Activated CD4-positive, CD25-positive, alpha-beta regulatory T cell treated with anti-CD3 and anti-CD28 coated beads, Interleukin-2, amount 50 U/mL, for 24 hours (primary cell): ENCODE data around the gene FCN2.
A peak's percentile ranks its signal among the peaks of the same experiment; 100 is the strongest.
"Not testable (repeated sequence)": the region's sequence is repeated elsewhere in the genome, so short reads cannot be mapped to it uniquely, and the experiment has no call there.

Experiments used
- ATAC-seq, 2 donors: fragments of 150-1000 bp; cut with Tn5 transposase; one replicate each; pipeline ENCODE4 v1.10.0; 2021; ENCODE audit warnings: mild to moderate bottlenecking in 1 of 2, moderate library complexity in 1 of 2

FCN2 gene

GRCh38 chr9:134847752-134848432, 32.7 kb upstream of the FCN2 start:
- ATAC-seq: no peak

- no peak for ATAC-seq
Measured at GRCh38 chr9:134848504-134848903, 32.1 kb upstream of the FCN2 start.

GRCh38 chr9:134850611-134851010, 30.0 kb upstream of the FCN2 start:
- no peak for ATAC-seq

- ATAC-seq: no peak
Measured at GRCh38 chr9:134851020-134851419, 29.6 kb upstream of the FCN2 start.

DNA sequence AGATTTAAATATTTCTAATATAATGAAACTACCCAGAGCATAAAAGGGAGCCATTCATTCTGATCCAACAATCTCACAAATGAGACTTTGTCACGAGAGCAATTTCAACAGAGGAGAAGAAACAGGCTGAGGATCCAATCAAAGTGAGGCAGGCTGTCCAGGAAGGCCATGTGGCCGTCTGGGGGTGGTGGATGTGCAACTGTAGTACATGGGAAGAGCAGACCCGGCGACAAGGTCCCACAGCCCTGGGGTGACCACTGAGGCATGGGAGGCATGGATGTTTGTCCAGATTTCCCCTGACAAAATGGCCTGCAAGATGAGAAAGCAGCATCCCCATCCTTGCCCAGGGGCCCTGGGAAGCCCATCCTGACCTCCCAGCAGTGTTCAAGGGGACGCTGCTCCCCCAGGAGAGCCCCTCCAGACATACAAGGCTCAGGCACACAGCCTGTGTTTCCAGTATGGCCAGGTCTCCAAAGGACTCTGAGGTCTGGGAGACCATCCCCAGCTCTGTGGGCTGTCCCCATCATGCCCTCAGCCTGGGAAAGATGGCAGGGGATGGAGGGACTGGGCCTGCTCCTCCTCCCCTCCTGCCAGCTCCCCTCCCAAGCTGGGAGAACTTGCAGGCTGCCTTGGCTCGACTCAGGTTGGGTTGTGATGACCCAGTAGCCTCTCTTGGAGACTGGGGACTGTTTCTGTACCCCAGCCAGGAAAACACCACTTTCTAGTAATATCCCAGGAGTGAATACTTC, 27.5 kb upstream of the FCN2 start:
- no peak for ATAC-seq

DNA sequence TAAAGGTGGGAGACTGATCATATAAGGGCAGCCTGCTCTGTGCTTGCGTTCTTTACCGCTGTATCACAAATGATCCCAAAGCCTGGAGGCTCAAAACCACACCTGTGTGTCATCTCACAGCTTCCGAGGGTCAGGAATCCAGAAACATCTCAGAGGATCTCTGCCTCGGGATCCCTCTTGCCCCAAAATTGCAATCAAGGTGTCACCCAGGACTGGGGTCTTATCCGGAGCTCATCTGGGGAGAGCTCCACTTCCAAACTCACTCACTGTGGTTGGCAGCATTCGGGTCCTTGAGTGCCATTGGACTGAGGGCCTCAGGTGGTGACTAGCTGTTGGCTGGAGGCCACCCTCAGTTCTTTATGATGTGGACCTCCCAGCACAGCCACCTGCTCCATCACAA, 26.7 kb upstream of the FCN2 start:
- ATAC-seq: no peak

- ATAC-seq: no peak
Measured at GRCh38 chr9:134854541-134854981, 26.0 kb upstream of the FCN2 start.

DNA sequence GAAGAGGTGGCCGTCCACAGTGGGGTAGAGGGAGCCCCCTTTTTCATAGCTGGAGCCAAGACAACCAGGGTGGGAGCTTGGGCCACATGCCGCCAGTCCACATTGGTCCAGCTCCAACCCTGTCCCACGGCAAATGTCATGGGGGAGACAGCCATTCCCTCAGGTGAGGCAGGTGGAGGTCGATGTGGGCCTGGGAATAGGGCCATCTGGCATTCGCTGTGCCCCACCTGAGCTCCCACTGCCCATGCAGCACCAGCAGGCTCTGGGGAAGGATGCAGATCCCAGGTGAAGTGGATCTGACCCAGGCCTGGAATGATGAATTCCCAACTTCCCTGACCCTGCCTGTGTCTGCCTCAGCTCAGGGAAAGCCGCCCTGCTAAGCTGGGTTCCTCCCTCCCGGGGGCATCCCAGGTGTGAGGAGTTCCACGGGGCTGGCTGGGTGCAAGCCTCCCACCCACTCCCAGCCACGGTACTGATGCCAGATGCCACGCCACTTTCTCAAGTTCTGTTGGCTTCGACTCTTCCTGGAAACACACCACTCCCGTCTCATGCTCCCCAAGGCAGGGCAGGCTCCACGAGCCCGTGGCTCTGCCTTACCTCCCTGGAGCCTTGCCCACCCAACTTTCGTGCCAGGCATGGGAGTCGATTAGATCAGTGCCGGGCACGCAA, 25.2 kb upstream of the FCN2 start:
- ATAC-seq: no peak

DNA sequence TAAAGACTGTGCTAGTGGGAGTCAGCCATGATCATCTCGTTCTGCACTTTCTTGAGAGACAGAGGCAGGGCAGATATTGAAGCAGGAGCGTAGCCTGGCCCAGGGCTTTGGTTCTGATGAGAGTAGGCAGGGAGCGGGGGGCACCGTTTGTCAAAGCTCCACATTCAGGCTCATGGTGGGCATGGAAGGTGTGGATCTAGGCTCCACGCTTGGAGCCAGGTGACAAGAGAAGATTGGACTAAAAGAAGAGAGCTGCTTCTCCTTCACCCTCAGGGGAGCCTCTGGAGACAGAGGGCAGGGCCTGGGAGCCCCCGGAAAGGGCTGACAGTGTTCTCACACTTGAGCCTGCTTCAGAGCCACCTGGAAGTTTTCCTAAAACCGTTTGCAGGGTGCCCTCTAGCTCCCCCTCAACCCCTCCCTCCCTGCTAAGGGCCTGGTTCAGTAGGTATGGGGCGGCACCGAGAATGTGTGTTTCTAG, 24.7 kb upstream of the FCN2 start:
- no peak for ATAC-seq

GRCh38 chr9:134857451-134857850, 23.2 kb upstream of the FCN2 start:
- not testable (repeated sequence) for ATAC-seq

DNA sequence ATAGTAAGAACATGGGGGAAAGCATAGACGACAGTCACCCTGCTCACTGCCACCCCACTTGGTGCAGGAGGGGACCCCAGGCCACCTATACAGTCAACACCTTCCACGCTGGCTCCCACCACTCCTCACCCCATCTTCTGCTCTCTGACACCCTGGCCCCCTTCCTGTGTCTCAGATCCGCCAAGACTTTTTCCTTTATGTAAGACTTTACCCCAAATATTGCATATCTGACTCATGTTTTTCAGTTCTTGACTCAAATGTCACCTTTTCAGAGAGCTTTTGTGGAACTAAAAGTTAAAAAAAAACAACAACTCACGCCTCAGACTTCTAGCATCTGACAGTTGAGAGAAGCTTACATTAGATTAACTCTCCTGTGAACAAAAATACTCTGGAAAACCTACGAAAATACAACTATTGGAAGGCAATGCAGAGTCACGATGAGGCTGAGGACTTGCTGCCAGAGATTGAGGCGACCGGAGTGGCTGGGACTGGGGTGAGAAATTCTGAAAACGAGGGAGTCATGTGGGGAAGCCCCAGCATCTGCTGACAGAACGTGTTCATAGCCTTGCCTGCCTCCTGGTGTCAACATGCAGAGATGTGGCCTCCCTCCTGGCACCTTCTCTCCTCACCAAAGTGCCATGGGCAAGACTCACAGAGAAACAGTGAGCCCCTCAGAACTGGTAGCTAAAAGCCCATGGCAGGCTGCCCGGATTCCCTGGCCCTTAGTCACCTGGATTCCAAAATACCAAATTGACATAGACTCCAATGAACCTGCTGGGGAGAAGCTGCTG, 22.4 kb upstream of the FCN2 start:
- ATAC-seq: peak; percentile 86 to 90

DNA sequence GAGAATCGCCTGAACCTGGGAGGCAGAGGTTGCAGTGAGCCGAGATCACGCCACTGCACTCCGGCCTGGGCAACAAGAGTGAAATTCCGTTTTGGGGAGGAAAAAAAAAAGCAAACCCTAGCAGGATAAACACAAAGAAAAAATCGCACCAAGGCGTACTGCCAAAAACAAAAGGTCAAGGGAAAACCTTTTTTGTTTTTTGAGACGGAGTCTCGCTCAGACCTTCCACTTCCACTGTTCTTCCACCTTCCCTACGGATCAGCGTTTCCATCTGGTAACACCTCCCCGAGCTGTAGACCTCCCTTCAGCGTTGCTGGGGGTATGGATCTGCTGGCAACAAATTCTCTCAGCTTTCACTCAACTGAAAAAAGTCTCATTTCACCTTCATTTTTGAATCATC, 20.1 kb upstream of the FCN2 start:
- ATAC-seq: no peak

DNA sequence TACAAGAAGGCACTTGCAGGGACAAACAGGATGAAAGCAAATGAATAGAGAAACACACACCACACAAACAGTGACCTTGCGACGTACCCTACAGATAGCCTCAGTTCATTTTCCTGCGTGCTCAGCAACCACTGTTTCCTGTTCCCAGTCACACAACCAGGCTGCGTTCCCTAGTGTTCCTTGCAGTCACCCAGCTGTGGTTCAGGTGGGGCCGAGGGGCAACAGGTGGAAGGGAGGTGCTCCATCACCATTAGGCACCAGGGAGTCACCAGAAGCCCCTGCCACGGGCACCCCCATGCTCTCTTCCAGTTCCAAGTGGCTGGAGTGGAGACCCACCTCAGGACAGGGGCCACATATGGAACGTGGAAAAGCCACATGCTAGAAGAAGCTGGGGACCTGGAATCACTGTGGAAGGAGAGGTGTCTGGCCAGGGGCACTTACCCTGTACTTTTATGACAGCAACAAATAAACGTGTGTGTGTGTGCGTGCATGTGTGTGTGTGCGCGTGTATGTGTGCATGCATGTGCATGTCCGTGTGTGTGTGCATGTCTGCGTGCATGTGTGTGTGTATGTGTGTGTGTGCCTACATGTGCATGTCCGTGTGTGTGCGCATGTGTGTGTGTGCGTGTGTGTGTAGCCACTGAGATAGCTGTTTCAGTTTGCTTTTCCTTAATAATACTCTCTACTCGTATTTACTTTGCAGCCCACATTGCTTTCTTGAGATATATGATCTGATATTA, 18.8 kb upstream of the FCN2 start:
- ATAC-seq: no peak

DNA sequence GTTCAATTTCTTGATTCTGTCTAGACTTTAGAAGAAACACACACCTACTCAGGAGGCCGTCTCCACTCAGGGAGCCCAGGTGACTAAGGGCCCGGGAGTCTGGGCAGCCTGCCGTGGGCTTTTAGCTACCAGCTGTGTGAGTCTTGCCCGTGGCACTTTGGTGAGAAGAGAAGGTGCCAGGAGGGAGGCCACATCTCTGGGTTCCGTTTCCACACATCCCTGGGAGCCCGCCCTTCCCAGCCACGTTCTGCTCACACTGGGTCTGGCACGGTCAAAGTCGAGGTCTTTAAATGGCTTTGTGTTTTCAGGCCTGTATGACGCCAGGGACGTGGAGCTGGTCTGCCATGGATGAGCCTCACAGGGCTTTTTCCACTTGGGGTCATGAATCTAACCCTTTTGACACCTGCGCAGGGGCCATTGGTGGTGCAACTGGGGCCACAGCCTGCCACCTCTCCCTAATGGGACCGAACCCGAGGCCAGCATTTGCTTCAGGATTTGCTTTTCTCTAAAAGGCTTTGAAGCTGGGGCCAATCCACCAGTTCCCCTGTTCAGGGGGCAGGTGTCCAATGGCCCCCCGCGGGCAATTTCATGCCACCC, 17.2 kb upstream of the FCN2 start:
- ATAC-seq: no peak

- ATAC-seq: no peak
Measured at GRCh38 chr9:134863941-134864820, 16.4 kb upstream of the FCN2 start.

- ATAC-seq: no peak
Measured at GRCh38 chr9:134864821-134865190, 15.8 kb upstream of the FCN2 start.

DNA sequence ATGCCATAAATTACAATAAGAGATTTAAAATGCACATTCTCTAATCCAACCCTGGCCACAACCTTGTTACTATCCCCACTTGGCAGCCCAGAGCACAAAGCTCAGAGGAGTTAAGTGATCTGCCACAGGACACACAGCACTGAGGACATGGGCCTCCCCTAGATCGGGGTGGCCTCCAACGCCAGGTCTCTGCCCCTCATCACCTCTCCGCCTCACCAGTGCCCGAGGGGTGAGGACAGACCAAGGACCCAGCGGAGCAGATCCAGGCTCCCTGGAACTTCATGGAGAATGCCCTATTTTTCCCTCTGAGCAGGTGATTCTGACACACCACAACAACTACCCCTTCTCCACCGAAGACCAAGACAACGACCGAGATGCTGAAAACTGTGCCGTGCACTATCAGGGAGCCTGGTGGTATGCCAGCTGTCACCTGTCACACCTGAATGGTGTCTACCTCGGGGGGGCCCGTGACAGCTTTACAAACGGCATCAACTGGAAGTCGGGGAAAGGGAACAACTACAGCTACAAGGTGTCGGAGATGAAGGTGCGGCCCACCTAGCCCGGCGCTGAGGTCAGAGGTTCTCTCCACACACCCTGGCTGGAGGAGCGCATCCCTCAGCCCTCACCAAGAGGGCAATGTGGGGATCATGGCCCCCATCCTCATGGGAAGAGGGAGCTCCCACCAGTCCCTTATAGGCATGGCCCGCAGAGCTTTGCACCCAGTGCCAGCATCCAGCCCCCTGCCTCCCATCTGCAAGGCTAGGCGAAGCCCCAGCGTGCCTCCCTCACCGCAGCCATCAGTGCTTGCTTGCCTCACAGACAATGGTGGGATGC, 12.5 kb upstream of the FCN2 start:
- no peak for ATAC-seq

- ATAC-seq: no peak
Measured at GRCh38 chr9:134868751-134869553, 11.7 kb upstream of the FCN2 start.
